ENCODE data around the gene PXDN.

PXDN gene

GRCh38 chr2:1652034-1652790 lies 92.1 kb downstream of the PXDN start:
- H3K4me3 Mint-ChIP-seq: no peak overlapping the region
- no peaks in the 10 kb centered on the region for H3K27me3 Mint-ChIP-seq (ENCODE audit: low read depth)
- no peaks in the 10 kb centered on the region for H3K9me3 Mint-ChIP-seq
- no peak overlapping the region for H3K27ac Mint-ChIP-seq
- no peaks in the 10 kb centered on the region for H3K4me1 Mint-ChIP-seq (ENCODE audit: low read depth)
- H3K36me3 Mint-ChIP-seq (ENCODE audit: low read depth): no peaks in the 10 kb centered on the region

GRCh38 chr2:1651121-1652033 lies 92.9 kb downstream of the PXDN start:
- H3K4me1 Mint-ChIP-seq (ENCODE audit: low read depth): no peaks in the 10 kb centered on the region
- H3K27ac Mint-ChIP-seq: no peak overlapping the region
- no peaks in the 10 kb centered on the region for H3K27me3 Mint-ChIP-seq (ENCODE audit: low read depth)
- no peaks in the 10 kb centered on the region for H3K9me3 Mint-ChIP-seq
- no peaks in the 10 kb centered on the region for H3K36me3 Mint-ChIP-seq (ENCODE audit: low read depth)
- H3K4me3 Mint-ChIP-seq: no peak overlapping the region

DNA sequence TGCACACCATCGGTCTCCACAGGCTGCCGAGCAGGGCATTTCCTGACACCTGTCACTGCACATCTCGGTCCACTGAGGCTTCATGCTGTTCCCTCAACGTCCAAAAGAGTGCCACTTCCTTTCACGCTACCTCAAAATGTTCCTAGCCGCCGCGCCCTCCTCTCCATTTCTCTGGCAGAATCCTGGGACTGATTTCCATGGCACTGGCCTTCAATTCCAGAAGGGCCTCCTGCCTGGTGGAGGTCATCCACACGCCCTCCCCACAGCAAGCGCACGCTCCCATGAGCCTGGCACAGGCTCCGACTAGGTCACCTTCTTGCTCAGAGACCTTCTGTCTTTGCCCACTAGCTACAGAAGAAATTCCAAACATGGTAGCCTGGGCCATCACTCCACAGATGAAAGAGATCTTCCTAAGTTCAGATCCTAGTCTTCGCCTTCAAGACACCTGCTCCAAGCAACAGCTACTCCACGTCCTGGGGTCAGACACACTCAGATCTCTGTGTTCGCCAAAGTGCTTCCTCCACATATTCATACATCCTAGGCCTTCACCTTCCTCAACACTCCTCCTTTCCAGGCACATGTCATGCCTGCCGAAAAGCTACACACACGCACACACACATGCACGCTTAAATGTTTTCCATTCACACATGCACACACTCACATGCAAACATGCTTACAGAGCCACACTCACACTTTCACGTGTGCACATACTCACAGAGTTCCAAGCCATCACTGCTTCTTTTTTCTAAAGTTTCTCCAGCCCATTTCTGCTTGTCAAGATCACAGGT lies 94.0 kb downstream of the PXDN start:
- H3K27me3 Mint-ChIP-seq (ENCODE audit: low read depth): no peaks in the 10 kb centered on the region
- H3K36me3 Mint-ChIP-seq (ENCODE audit: low read depth): no peaks in the 10 kb centered on the region
- no peak overlapping the region for H3K27ac Mint-ChIP-seq
- no peaks in the 10 kb centered on the region for H3K4me1 Mint-ChIP-seq (ENCODE audit: low read depth)
- H3K4me3 Mint-ChIP-seq: no peak overlapping the region
- no peaks in the 10 kb centered on the region for H3K9me3 Mint-ChIP-seq

GRCh38 chr2:1649103-1650084 lies 94.9 kb downstream of the PXDN start:
- Mint-ChIP-seq H3K4me3 (no peak overlapping the region), H3K27me3 (ENCODE audit: low read depth) (no peaks in the 10 kb centered on the region), H3K9me3 (no peaks in the 10 kb centered on the region), H3K4me1 (ENCODE audit: low read depth) (no peaks in the 10 kb centered on the region), H3K27ac (no peak overlapping the region), H3K36me3 (ENCODE audit: low read depth) (no peaks in the 10 kb centered on the region)

- no peaks in the 10 kb centered on the region for H3K36me3 Mint-ChIP-seq (ENCODE audit: low read depth)
- no peaks in the 10 kb centered on the region for H3K27me3 Mint-ChIP-seq (ENCODE audit: low read depth)
- H3K9me3 Mint-ChIP-seq: no peaks in the 10 kb centered on the region
- no peak overlapping the region for H3K27ac Mint-ChIP-seq
- H3K4me3 Mint-ChIP-seq: no peak overlapping the region
- H3K4me1 Mint-ChIP-seq (ENCODE audit: low read depth): no peaks in the 10 kb centered on the region
These were observed 95.8 kb downstream of the PXDN start for GRCh38 chr2:1648241-1649102.

- no peaks in the 10 kb centered on the region for H3K9me3 Mint-ChIP-seq
- H3K4me3 Mint-ChIP-seq: no peak overlapping the region
- no peak overlapping the region for H3K27ac Mint-ChIP-seq
- no peaks in the 10 kb centered on the region for H3K27me3 Mint-ChIP-seq (ENCODE audit: low read depth)
- H3K4me1 Mint-ChIP-seq (ENCODE audit: low read depth): no peaks in the 10 kb centered on the region
- no peaks in the 10 kb centered on the region for H3K36me3 Mint-ChIP-seq (ENCODE audit: low read depth)
These were observed 96.7 kb downstream of the PXDN start for GRCh38 chr2:1647417-1648240.

DNA sequence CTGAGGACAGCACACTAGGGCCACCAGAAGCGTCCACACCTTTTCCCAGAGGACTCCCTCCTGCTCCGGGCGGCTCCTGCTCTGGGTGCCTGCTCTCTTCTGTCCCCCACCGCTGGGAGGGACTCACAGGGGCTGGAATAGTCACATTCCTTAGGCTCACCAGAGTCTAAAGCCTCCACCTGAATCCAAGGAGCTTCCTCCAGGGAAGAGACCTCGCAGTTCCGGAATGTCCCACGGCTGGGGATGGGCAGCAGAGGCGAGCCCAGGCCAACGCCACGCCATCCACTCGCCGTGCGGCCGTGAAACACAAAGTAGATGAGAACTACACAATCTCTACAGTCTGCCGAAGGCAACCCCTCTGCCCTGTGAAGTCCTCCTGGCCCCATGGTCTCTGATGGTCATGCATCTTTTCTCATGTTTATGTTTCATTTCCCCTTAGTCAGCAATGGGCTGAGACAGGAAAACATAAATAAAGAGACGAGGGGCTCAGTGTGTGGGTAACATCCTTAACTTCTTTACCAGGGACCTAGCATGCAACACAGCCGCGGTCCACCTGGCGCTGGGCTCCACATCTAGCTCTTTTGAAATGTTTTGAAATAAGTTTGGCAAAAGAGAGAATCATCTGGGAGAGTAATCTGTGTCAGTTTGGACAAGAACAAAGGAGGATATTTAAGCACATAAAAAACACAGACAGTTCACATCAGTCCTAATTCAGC lies 98.4 kb downstream of the PXDN start:
- Mint-ChIP-seq H3K4me3 (no peak overlapping the region), H3K27me3 (ENCODE audit: low read depth) (no peaks in the 10 kb centered on the region), H3K9me3 (no peaks in the 10 kb centered on the region), H3K36me3 (ENCODE audit: low read depth) (no peaks in the 10 kb centered on the region), H3K4me1 (ENCODE audit: low read depth) (no peaks in the 10 kb centered on the region), H3K27ac (no peak overlapping the region)

- Mint-ChIP-seq H3K27ac (no peak overlapping the region), H3K9me3 (no peaks in the 10 kb centered on the region), H3K27me3 (ENCODE audit: low read depth) (no peaks in the 10 kb centered on the region), H3K4me1 (ENCODE audit: low read depth) (no peaks in the 10 kb centered on the region), H3K4me3 (no peak overlapping the region), H3K36me3 (ENCODE audit: low read depth) (no peaks in the 10 kb centered on the region)
These were observed 99.9 kb downstream of the PXDN start for GRCh38 chr2:1644427-1644826.

- H3K36me3 Mint-ChIP-seq (ENCODE audit: low read depth): no peaks in the 10 kb centered on the region
- H3K27ac Mint-ChIP-seq: no peak overlapping the region
- H3K4me1 Mint-ChIP-seq (ENCODE audit: low read depth): no peaks in the 10 kb centered on the region
- H3K4me3 Mint-ChIP-seq: no peak overlapping the region
- no peaks in the 10 kb centered on the region for H3K9me3 Mint-ChIP-seq
- no peaks in the 10 kb centered on the region for H3K27me3 Mint-ChIP-seq (ENCODE audit: low read depth)
These were observed 101.2 kb downstream of the PXDN start for GRCh38 chr2:1642993-1643619.

DNA sequence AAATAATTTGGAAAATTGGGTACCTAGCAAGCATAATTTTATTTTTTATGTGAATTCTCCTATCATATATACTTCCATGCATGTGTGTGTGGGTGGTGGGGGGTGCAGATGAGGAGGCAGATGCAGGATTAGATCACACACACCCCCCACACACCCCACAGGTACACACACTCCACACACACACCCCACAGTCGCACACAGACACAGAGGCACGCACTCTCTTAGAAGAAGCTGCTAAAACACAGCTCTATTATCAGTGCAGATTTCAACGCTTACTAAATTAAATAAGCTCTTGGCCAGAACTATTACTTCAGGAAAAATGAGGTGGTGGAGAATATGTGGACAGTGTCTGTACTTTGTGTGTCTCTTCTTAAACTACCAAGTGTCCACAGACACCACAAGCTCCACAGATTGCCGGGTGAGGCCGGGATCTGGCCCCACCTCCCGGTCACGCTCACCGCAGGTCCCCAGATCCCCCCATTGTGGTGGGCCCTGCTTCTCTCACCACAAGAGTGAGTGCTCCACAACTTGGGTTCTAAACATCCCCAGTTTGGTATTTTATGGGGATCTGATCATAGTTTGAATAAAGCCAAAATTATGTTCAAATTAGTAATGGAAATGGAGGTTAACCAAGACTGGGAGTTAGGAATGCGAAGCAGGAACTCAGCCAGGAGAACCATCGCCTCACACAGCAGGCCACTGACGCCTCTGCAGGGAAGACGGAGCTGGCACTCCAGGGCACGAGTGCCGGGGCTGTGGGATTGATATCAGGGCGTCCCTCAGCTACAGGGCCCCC lies 102.1 kb downstream of the PXDN start:
- H3K27ac Mint-ChIP-seq: no peak overlapping the region
- H3K36me3 Mint-ChIP-seq (ENCODE audit: low read depth): no peaks in the 10 kb centered on the region
- no peaks in the 10 kb centered on the region for H3K27me3 Mint-ChIP-seq (ENCODE audit: low read depth)
- H3K9me3 Mint-ChIP-seq: no peaks in the 10 kb centered on the region
- H3K4me1 Mint-ChIP-seq (ENCODE audit: low read depth): no peaks in the 10 kb centered on the region
- no peak overlapping the region for H3K4me3 Mint-ChIP-seq

GRCh38 chr2:1641523-1641922 lies 102.8 kb downstream of the PXDN start:
- Mint-ChIP-seq H3K9me3 (no peaks in the 10 kb centered on the region), H3K27ac (no peak overlapping the region), H3K4me3 (no peak overlapping the region), H3K27me3 (ENCODE audit: low read depth) (no peaks in the 10 kb centered on the region), H3K36me3 (ENCODE audit: low read depth) (no peaks in the 10 kb centered on the region), H3K4me1 (ENCODE audit: low read depth) (no peaks in the 10 kb centered on the region)
